H9 (cell line): ENCODE data around the gene GCH1. TPM values are rescaled to one million over a fixed set of nuclear protein-coding genes. Genes with fewer than 3 reads are reported as not detected.

ENCODE experiments used
- DNase-seq: peaks from one replicate; pipeline ENCODE4 v3.0.0-alpha.2; 2017
- H2AFZ ChIP-seq: one replicate; pipeline ENCODE4 v1.6.1; 2013; ENCODE audit warnings: mild to moderate bottlenecking, low read length, control low read depth, moderate library complexity
- H2AK5ac ChIP-seq: 2 replicates; pipeline ENCODE4 v1.6.1; 2013; ENCODE audit warnings: low read length, control low read depth, mixed read lengths; ENCODE audit not compliant: insufficient read length
- H2BK120ac ChIP-seq: one replicate; pipeline ENCODE4 v1.6.1; 2013; ENCODE audit warnings: low read depth, mild to moderate bottlenecking, low read length, control low read depth, inconsistent platforms; ENCODE audit not compliant: poor library complexity, severe bottlenecking
- H2BK12ac ChIP-seq: 2 replicates; pipeline ENCODE4 v1.6.1; 2013; ENCODE audit warnings: low read length, control low read depth, mixed read lengths, low read depth; ENCODE audit not compliant: insufficient read length
- H2BK15ac ChIP-seq: 2 replicates; pipeline ENCODE4 v1.6.1; 2013; ENCODE audit warnings: low read depth, low read length, control low read depth
- H2BK20ac ChIP-seq: one replicate; pipeline ENCODE4 v1.6.1; 2013; ENCODE audit warnings: low read depth, mild to moderate bottlenecking, low read length, control low read depth, inconsistent platforms; ENCODE audit not compliant: poor library complexity, severe bottlenecking
- H2BK5ac ChIP-seq: 2 replicates; pipeline ENCODE4 v1.6.1; 2013; ENCODE audit warnings: low read length, control low read depth, mixed read lengths; ENCODE audit not compliant: insufficient read length
- H3K14ac ChIP-seq: 2 replicates; pipeline ENCODE4 v1.6.1; 2013; ENCODE audit warnings: low read length, control low read depth; ENCODE audit not compliant: insufficient read depth
- H3K18ac ChIP-seq: 2 replicates; pipeline ENCODE4 v1.6.1; 2013; ENCODE audit warnings: low read depth, mild to moderate bottlenecking, mixed read lengths, low read length, control low read depth; ENCODE audit not compliant: insufficient read length
- H3K23ac ChIP-seq: 2 replicates; pipeline ENCODE4 v1.6.1; 2013; ENCODE audit warnings: low read length, control low read depth, mixed read lengths, low read depth; ENCODE audit not compliant: insufficient read length
- H3K23me2 ChIP-seq: 2 replicates; pipeline ENCODE4 v1.6.1; 2013; ENCODE audit warnings: low read depth, mild to moderate bottlenecking, mixed read lengths, low read length, control low read depth; ENCODE audit not compliant: insufficient read length, poor library complexity, severe bottlenecking
- H3K27ac ChIP-seq: 2 replicates; pipeline ENCODE4 v1.5.1; 2013; ENCODE audit warnings: low read length, control low read depth, mixed read lengths, low read depth; ENCODE audit not compliant: insufficient read length
- H3K27me3 ChIP-seq: 2 replicates; pipeline ENCODE4 v1.6.1; 2013; ENCODE audit warnings: low read length, control low read depth, inconsistent platforms; ENCODE audit not compliant: insufficient read depth
- H3K4ac ChIP-seq: 2 replicates; pipeline ENCODE4 v1.6.1; 2013; ENCODE audit warnings: low read depth, mild to moderate bottlenecking, control low read depth, inconsistent platforms, low read length, moderate library complexity
- H3K4me1 ChIP-seq: 2 replicates; pipeline ENCODE4 v1.6.1; 2013; ENCODE audit warnings: low read length, control low read depth, inconsistent platforms; ENCODE audit not compliant: insufficient read depth
- H3K4me2 ChIP-seq: 2 replicates; pipeline ENCODE4 v1.6.1; 2013; ENCODE audit warnings: low read length, control low read depth, mixed read lengths; ENCODE audit not compliant: insufficient read length, insufficient read depth
- H3K56ac ChIP-seq: 2 replicates; pipeline ENCODE4 v1.6.1; 2013; ENCODE audit warnings: low read depth, mild to moderate bottlenecking, mixed read lengths, low read length, control low read depth; ENCODE audit not compliant: insufficient read length
- H3K79me1 ChIP-seq: 2 replicates; pipeline ENCODE4 v1.6.1; 2013; ENCODE audit warnings: low read depth, mild to moderate bottlenecking, moderate library complexity, low read length, control low read depth, inconsistent platforms; ENCODE audit not compliant: insufficient read depth, poor library complexity, severe bottlenecking
- H3K79me2 ChIP-seq: 2 replicates; pipeline ENCODE4 v1.6.1; 2013; ENCODE audit warnings: low read length, control low read depth, inconsistent platforms; ENCODE audit not compliant: insufficient read depth
- H3K9ac ChIP-seq: 2 replicates; pipeline ENCODE4 v1.6.1; 2013; ENCODE audit warnings: low read length, control low read depth, mixed read lengths; ENCODE audit not compliant: insufficient read length; ENCODE audit errors: extremely low read depth
- H3K9me3 ChIP-seq: one replicate; pipeline ENCODE4 v1.6.1; 2013; ENCODE audit warnings: low read depth, low read length, inconsistent platforms; ENCODE audit not compliant: control insufficient read depth
- H3T11ph ChIP-seq: one replicate; pipeline ENCODE4 v1.6.1; 2013; ENCODE audit warnings: mild to moderate bottlenecking, low read length, control low read depth, inconsistent platforms
- H4K20me1 ChIP-seq: one replicate; pipeline ENCODE4 v1.6.1; 2013; ENCODE audit not compliant: control insufficient read depth, insufficient read length, insufficient read depth
- H4K5ac ChIP-seq: 2 replicates; pipeline ENCODE4 v1.6.1; 2013; ENCODE audit warnings: low read depth, mild to moderate bottlenecking, mixed read lengths, low read length, control low read depth; ENCODE audit not compliant: insufficient read length
- H4K8ac ChIP-seq: replicated peaks from 2 replicates; pipeline ENCODE4 v1.6.1; 2013; ENCODE audit warnings: low read length, control low read depth, mixed read lengths, low read depth; ENCODE audit not compliant: insufficient read length
- H4K91ac ChIP-seq: 2 replicates; pipeline ENCODE4 v1.6.1; 2013; ENCODE audit warnings: low read depth, mild to moderate bottlenecking, moderate library complexity, mixed read lengths, low read length, control low read depth; ENCODE audit not compliant: insufficient read length
- H3K27ac Mint-ChIP-seq, 3 experiments: 2 replicates in 2 of 3; 3 replicates in 1 of 3; pipeline ENCODE4 v1.8.0; 2020 to 2021; ENCODE audit warnings: mixed read lengths in 3 of 3, mild to moderate bottlenecking in 1 of 3, moderate library complexity in 1 of 3
- H3K27me3 Mint-ChIP-seq: 2 replicates; pipeline ENCODE4 v1.8.0; 2021; ENCODE audit warnings: low read depth, mild to moderate bottlenecking, moderate library complexity, mixed read lengths
- H3K36me3 Mint-ChIP-seq, 3 experiments: 2 replicates in 2 of 3; 3 replicates in 1 of 3; pipeline ENCODE4 v1.8.0; 2020 to 2021; ENCODE audit warnings: low read depth in 3 of 3, mixed read lengths in 3 of 3; ENCODE audit not compliant: insufficient read depth in 1 of 3
- H3K4me1 Mint-ChIP-seq, 2 experiments: 2 replicates each; pipeline ENCODE4 v1.8.0; 2020; ENCODE audit warnings: mixed read lengths in 2 of 2
- H3K4me3 Mint-ChIP-seq, 2 experiments: 2 replicates in 1 of 2; 3 replicates in 1 of 2; pipeline ENCODE4 v1.8.0; 2020 to 2021; ENCODE audit warnings: mild to moderate bottlenecking in 2 of 2, mixed read lengths in 2 of 2, moderate library complexity in 1 of 2
- H3K9me3 Mint-ChIP-seq, 2 experiments: 2 replicates in 1 of 2; 3 replicates in 1 of 2; pipeline ENCODE4 v1.8.0; 2020; ENCODE audit warnings: mild to moderate bottlenecking in 2 of 2, mixed read lengths in 2 of 2, moderate library complexity in 1 of 2
- CTCF ChIP-seq: fragments of 200-600 bp; sonication (generic); conservative IDR thresholded peaks from 3 replicates; pipeline ENCODE4 v1.8.0; 2021; ENCODE audit warnings: antibody characterized with exemption, mild to moderate bottlenecking
- WGBS: extraction: QIAGEN DNeasy Blood & Tissue Kit; methylation state at CpG from one replicate; pipeline ENCODE4 v1.1.7; 2013; ENCODE audit warnings: missing lambda C conversion rate, low lambda C conversion rate, mixed read lengths; ENCODE audit not compliant: insufficient read length; ENCODE audit errors: extremely low coverage; 5-methylcytosine and 5-hydroxymethylcytosine counted together
- total RNA-seq: library from RNA; stranded (reverse); gene quantifications from 2 replicates; pipeline ENCODE4 v1.2.1, GENCODE V29; 2021

GCH1 gene
- total RNA-seq, 1 experiment from 2014 or later = 7.7 TPM

DNA sequence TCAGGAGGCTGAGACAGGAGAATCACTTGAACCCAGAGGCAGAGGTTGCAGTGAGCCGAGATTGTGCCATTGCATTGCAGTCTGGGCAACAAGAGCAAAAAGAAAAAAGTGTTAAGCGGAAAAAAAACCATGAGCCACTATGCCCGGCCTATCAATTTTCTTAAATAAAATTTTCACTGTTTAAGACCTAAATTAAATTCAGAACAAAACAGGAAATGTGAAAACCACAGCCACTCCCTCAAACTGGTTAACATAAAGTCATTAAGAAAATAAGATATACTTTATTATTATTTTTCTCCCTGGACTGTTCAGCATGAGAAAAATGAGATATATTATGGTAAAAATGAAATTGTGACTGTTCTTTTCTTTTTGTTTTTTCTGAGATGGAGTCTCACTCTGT lies 44.6 kb upstream of the GCH1 start:
- no peak overlapping the region for H3K14ac ChIP-seq
- no peak for TF ChIP-seq CTCF
- H2BK120ac ChIP-seq = no peak overlapping the region
- H3T11ph ChIP-seq = no peak overlapping the region
- no peak overlapping the region for H3K56ac ChIP-seq
- no peak overlapping the region for H2BK12ac ChIP-seq
- no peak overlapping the region for H2AK5ac ChIP-seq
- H3K27ac ChIP-seq = no peak overlapping the region
- H2BK20ac ChIP-seq = no peak overlapping the region
- no peak overlapping the region for H3K18ac ChIP-seq
- no peaks in the 10 kb centered on the region for H3K27me3 Mint-ChIP-seq
- no CpG with 5 or more reads among the region's 3 CpGs for WGBS
- no peak overlapping the region for H2AFZ ChIP-seq
- no peak overlapping the region for H3K23ac ChIP-seq
- H4K8ac ChIP-seq = no peak overlapping the region
- no peaks in the 10 kb centered on the region for H3K79me2 ChIP-seq
- no peak overlapping the region for H3K4me3 Mint-ChIP-seq
- H3K27ac Mint-ChIP-seq = no peak overlapping the region
- H3K36me3 Mint-ChIP-seq = peaks cover 48 to 90% (median 90%) of the 10 kb centered on the region in 3 experiments
- no peak overlapping the region for H3K4me2 ChIP-seq
- no peaks in the 10 kb centered on the region for H4K20me1 ChIP-seq
- H3K4me1 ChIP-seq = no peaks in the 10 kb centered on the region; the same call in 1 of the 2 replicates
- no peak overlapping the region for H2BK5ac ChIP-seq
- no peak overlapping the region for H3K9ac ChIP-seq
- no peaks in the 10 kb centered on the region for H3K27me3 ChIP-seq
- H2BK15ac ChIP-seq = no peak overlapping the region
- peaks cover 2 to 14% of the 10 kb centered on the region in 2 experiments; a peak in 3 of 4 replicates for H3K4me1 Mint-ChIP-seq
- H3K79me1 ChIP-seq = no peaks in the 10 kb centered on the region
- H3K23me2 ChIP-seq = no peaks in the 10 kb centered on the region
- no peak overlapping the region for H4K91ac ChIP-seq
- DNase-seq = no peak
- no peaks in the 10 kb centered on the region for H3K9me3 ChIP-seq
- peaks cover 23 to 24% of the 10 kb centered on the region in 2 experiments for H3K9me3 Mint-ChIP-seq
- H3K4ac ChIP-seq = no peak overlapping the region
- no peak overlapping the region for H4K5ac ChIP-seq
